GOT3 (cell line): Measurements from ENCODE around the gene CAST.

Source experiments
- DNase-seq: peaks from one replicate; lab custom pipeline; 2025; ENCODE audit warnings: mixed read lengths; lab: John Stamatoyannopoulos, UW

CAST gene

DNA sequence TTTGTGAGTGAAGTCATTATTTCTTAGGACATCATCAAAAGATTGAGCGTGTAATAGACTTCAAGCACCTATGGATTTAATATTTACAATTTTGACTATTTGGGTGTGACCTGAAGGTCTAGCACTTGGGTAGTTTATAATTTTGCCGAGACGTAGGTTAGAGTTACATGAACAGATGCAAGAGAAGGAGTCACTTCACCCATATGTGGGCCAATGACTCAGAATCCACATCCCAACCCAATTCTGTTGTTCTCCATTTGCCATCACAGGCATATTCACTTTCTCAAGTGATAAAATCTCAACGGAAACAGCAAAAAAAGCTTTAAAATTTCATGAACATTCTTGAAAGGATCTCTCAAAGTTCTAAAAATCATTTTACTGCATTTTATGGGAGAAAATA is 157.6 kb downstream of the CAST start:
- DNase-seq = no peak

DNA sequence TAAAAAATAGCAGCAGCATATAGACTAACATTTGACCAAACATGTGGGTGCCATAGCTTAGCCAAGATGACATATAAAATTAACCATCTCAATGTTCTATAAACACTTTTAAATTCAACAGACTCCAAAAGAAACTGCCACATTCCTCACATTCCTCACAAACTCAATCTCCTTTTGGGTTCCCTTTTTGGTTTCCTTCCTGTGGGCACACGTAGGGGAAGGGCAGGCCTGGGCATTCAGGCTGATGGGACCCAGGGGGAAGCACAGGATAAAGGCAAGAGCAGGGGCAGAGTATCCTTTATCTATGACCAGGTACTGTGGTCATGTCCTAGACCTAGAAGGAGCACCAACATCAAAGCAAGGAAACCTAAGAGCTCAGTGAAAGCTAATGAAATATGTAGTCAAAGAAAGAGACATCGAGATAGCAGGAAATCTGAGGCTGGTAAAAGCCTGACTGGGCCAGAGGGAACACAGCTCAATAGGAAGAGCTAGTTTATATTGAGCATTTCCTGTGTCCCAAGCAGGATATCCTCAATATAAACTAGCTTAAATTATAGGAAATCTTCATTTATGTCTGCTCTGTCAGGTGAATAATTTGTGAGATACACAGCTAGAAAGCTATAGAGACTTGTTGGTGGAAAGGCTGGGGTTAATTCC is 159.2 kb downstream of the CAST start:
- DNase-seq = no peak

DNA sequence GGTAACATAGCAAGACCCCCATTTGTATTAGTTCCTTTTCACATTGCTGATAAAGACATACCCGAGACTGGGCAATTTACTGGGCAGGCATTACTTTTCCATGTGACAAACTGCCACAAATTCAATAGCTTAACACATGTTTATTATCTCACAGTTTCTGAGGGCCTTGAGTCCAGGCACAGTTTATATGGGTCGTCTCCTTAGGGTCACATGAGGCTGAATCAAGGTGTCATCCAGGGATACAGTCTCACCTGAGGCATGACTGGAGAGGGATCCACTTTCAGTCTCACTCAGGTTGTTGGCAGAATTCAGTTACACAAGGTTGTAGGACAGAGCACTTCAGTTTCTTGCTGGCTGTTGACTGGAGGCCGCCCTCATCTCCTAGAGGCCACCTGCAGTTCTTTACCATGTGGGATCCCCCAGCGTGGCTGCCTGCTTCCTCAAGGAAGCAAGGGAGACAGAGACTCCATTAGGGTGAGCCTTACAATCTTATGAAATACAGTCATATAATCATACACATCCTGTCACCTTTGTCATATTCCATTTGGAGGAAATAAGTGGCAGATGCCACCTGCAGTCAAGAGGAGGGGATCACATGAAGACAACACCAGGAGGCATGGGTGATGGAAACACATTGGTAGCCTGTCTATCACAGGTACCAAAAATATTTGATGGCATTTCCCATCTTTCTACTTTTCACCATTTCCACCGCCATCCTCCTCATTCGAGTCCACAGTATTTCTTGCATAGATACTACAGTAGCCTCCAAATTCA is 160.7 kb downstream of the CAST start:
- no peak for DNase-seq

DNA sequence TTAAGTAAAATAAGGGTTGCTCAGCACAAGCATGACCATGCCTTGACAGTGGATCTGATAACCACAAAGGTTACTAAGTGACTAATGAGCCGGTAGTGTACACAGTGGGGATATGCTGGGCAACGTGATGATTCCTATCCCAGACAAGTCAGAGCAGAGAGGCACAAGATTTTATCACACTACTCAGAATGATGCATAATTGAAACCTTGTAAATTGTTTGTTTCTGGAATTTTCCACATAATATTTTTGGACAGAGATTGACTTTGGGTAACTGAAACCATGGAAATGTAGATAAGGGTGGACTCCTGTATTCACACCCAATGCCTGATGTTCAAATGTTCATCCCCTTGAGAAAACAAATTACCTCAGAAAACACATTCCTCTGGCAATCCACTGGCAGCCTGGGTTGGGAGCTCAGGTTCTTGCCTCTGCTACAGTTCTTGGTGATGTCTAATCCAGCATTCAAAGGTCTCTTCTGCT is 161.8 kb downstream of the CAST start:
- no peak for DNase-seq
